Activated B cell treated with CpG ODN at 0.5 μM for 24 hours (primary cell): ENCODE data around the gene RMND5B. TPM values are rescaled to one million over a fixed set of nuclear protein-coding genes. Genes with fewer than 3 reads are reported as not detected.

Experiments used
- ATAC-seq: fragments of 200-7000 bp; cut with Tn5 transposase; one replicate; pipeline ENCODE4 v1.10.0; 2021; ENCODE audit warnings: low read depth, mild to moderate bottlenecking, moderate library complexity
- CTCF ChIA-PET: fragments of 350-600 bp; sonication (Branson Sonifier 250); formaldehyde crosslinking; loops from one replicate; lab custom pipeline; 2021; ENCODE audit warnings: antibody characterized with exemption; lab: Charles Lee
- POLR2A ChIA-PET: fragments of 350-600 bp; sonication (Branson Sonifier 250); formaldehyde crosslinking; loops from one replicate; lab custom pipeline; 2021; ENCODE audit warnings: antibody characterized with exemption; lab: Charles Lee
- DNase-seq: peaks from one replicate; pipeline ENCODE4 v3.0.0; 2022
- H3K27ac Mint-ChIP-seq: one replicate; pipeline ENCODE4 v1.8.0; 2020; ENCODE audit warnings: mixed read lengths
- H3K27me3 Mint-ChIP-seq: one replicate; pipeline ENCODE4 v1.8.0; 2021; ENCODE audit warnings: mixed read lengths
- H3K36me3 Mint-ChIP-seq: one replicate; pipeline ENCODE4 v1.8.0; 2021; ENCODE audit warnings: low read depth, mixed read lengths
- H3K4me1 Mint-ChIP-seq: one replicate; pipeline ENCODE4 v1.8.0; 2021; ENCODE audit warnings: mixed read lengths
- H3K4me3 Mint-ChIP-seq: one replicate; pipeline ENCODE4 v1.8.0; 2020; ENCODE audit warnings: mild to moderate bottlenecking, mixed read lengths
- H3K9me3 Mint-ChIP-seq: one replicate; pipeline ENCODE4 v1.8.0; 2020; ENCODE audit warnings: mixed read lengths
- CTCF ChIP-seq: fragments of 200-600 bp; IDR thresholded peaks from one replicate; pipeline ENCODE4 v1.8.0; 2022; ENCODE audit warnings: antibody characterized with exemption, mild to moderate bottlenecking
- intact Hi-C: fragments of 100-400 bp; cut with micrococcal nuclease; formaldehyde crosslinking; loops from one replicate; pipeline ENCODE4 v1.15.1; 2024
- total RNA-seq: library from RNA; stranded (reverse); gene quantifications from 2 replicates; pipeline ENCODE4 v1.2.3, GENCODE V29; 2022

The RMND5B gene
- total RNA-seq, 1 donor from 2014 or later: 57.2 TPM

- no peak for TF ChIP-seq CTCF
- DNase-seq (no peak), ATAC-seq (no peak)
- intact Hi-C loops: loop anchor here (2.0 to 10.0 kb wide), 2 partner anchors 92 to 1578 kb away; partner anchors contain the start of genes HNRNPAB and RNF44
- Mint-ChIP-seq H3K36me3 (peaks cover 2% of the 10 kb centered on the region), H3K4me1 (peaks cover 62% of the 10 kb centered on the region), H3K27me3 (no peaks in the 10 kb centered on the region), H3K27ac (peak overlapping the region; percentile 90), H3K9me3 (no peaks in the 10 kb centered on the region), H3K4me3 (peak overlapping the region; percentile 89)
- ChIA-PET POLR2A (no interaction called here), CTCF (no interaction called here)
Measured at GRCh38 chr5:178112545-178112944, 18.3 kb upstream of the RMND5B start.

GRCh38 chr5:178113141-178113787 lies 17.6 kb upstream of the RMND5B start, which contains the start of gene N4BP3:
Gene N4BP3 (plus strand): TSS chr5:178113532. CDS start chr5:178119584, 6,052 bp downstream.
- TF ChIP-seq CTCF: no peak
- POLR2A ChIA-PET: interaction anchor here (0.5 to 2.3 kb wide), 5 partner anchors 11 to 128 kb away, joined by 3 to 15 read pairs (median 4); partner anchors contain the start of genes NHP2 and RMND5B
- Mint-ChIP-seq H3K36me3 (peaks cover 2% of the 10 kb centered on the region), H3K27me3 (no peaks in the 10 kb centered on the region), H3K4me3 (peak within 1 kb of the TSS; percentile 98), H3K9me3 (no peaks in the 10 kb centered on the region), H3K27ac (peak within 1 kb of the TSS; percentile 94), H3K4me1 (peaks cover 65% of the 10 kb centered on the region)
- intact Hi-C loops: loop anchor here (1.0 to 10.0 kb wide), 5 partner anchors 17 to 1578 kb away; partner anchors contain the start of genes HNRNPAB, NHP2 and RNF44
- CTCF ChIA-PET: interaction anchor here (1.2 kb wide), 1 partner anchor 37 kb away, joined by 3 read pairs; no protein-coding TSS in a partner anchor
- peak; percentile 70 for ATAC-seq
- peak; percentile 92 for DNase-seq

- ChIA-PET CTCF (interaction anchor here (1.2 kb wide), 1 partner anchor 38 kb away, joined by 3 read pairs; no protein-coding TSS in a partner anchor), POLR2A (interaction anchor here (0.5 to 2.3 kb wide), 6 partner anchors 10 to 127 kb away, joined by 3 to 15 read pairs (median 4); partner anchors contain the start of genes NHP2 and RMND5B)
- Mint-ChIP-seq H3K27me3 (no peaks in the 10 kb centered on the region), H3K9me3 (no peaks in the 10 kb centered on the region), H3K4me3 (peak overlapping the region; percentile 98), H3K4me1 (peaks cover 65% of the 10 kb centered on the region), H3K36me3 (peaks cover 2% of the 10 kb centered on the region), H3K27ac (peak overlapping the region; percentile 94)
- intact Hi-C loops: loop anchor here (1.0 to 10.0 kb wide), 7 partner anchors 9 to 1579 kb away; partner anchors contain the start of genes HNRNPAB, NHP2 and RNF44
- ATAC-seq (peak; percentile 3), DNase-seq (peak; percentile 47)
- TF ChIP-seq CTCF: no peak
Measured at GRCh38 chr5:178113841-178114324, 16.9 kb upstream of the RMND5B start.

GRCh38 chr5:178114325-178115135 lies 16.3 kb upstream of the RMND5B start:
- peak; percentile 53 for DNase-seq

More at GRCh38 chr5:178114325-178115135, 16.3 kb upstream of the RMND5B start:
- Mint-ChIP-seq H3K27me3 (no peaks in the 10 kb centered on the region), H3K27ac (peak overlapping the region; percentile 94), H3K9me3 (no peaks in the 10 kb centered on the region), H3K4me1 (peaks cover 65% of the 10 kb centered on the region), H3K36me3 (peaks cover 2% of the 10 kb centered on the region), H3K4me3 (peak overlapping the region; percentile 98)
- intact Hi-C loops: loop anchor here (1.0 to 10.0 kb wide), 3 partner anchors 9 to 1580 kb away; partner anchors contain the start of gene RNF44
- peak; percentile 23 for ATAC-seq
- ChIA-PET CTCF (interaction anchor here (1.2 kb wide), 1 partner anchor 38 kb away, joined by 3 read pairs; no protein-coding TSS in a partner anchor), POLR2A (interaction anchor here (0.5 to 2.3 kb wide), 4 partner anchors 12 to 39 kb away, joined by 3 to 15 read pairs (median 6); partner anchors contain the start of genes NHP2 and RMND5B)
- TF ChIP-seq CTCF: no peak
